HFF-Myc (cell line): ENCODE data around the gene PTPN21.
A peak's percentile ranks its signal among the peaks of the same experiment; 100 is the strongest.

ENCODE experiments used
- DNase-seq: peaks from one replicate; pipeline ENCODE4 v3.0.0-alpha.2; 2011; ENCODE audit warnings: low read depth; ENCODE audit errors: extremely low read depth
- H3K4me3 ChIP-seq: replicated peaks from 2 replicates; pipeline ENCODE4 v1.5.1; 2011; ENCODE audit warnings: low read depth, mild to moderate bottlenecking, control low read depth, low read length
- TF ChIP-seq, protein P1 (sequence below): IDR thresholded peaks from 2 replicates; pipeline ENCODE4 v1.5.1; 2012; ENCODE audit warnings: mild to moderate bottlenecking, low read depth, low read length, control low read depth; ENCODE audit errors: missing control alignments

Gene PTPN21

DNA sequence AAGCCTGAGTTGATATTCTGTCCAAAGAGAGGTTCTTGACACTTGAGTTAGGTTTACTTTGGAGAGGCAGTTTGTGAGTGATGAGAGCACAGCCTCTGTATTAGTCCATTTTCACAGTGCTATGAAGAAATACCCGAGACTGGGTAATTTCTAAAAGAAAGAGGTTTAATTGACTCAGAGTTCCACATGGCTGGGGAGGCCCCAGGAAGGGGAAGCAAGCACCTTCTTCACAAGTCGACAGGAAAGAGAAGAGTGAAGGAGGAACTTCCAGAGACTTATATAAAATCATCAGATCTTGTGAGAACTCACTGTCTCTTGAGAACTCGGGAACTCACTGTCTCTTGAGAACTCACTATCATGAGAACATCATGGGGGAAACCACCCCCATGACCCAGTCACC is 13.4 kb upstream of the PTPN21 start:
- DNase-seq = no peak
- TF ChIP-seq, protein P1, sequence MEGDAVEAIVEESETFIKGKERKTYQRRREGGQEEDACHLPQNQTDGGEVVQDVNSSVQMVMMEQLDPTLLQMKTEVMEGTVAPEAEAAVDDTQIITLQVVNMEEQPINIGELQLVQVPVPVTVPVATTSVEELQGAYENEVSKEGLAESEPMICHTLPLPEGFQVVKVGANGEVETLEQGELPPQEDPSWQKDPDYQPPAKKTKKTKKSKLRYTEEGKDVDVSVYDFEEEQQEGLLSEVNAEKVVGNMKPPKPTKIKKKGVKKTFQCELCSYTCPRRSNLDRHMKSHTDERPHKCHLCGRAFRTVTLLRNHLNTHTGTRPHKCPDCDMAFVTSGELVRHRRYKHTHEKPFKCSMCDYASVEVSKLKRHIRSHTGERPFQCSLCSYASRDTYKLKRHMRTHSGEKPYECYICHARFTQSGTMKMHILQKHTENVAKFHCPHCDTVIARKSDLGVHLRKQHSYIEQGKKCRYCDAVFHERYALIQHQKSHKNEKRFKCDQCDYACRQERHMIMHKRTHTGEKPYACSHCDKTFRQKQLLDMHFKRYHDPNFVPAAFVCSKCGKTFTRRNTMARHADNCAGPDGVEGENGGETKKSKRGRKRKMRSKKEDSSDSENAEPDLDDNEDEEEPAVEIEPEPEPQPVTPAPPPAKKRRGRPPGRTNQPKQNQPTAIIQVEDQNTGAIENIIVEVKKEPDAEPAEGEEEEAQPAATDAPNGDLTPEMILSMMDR = no peak
- no peak overlapping the region for H3K4me3 ChIP-seq

DNA sequence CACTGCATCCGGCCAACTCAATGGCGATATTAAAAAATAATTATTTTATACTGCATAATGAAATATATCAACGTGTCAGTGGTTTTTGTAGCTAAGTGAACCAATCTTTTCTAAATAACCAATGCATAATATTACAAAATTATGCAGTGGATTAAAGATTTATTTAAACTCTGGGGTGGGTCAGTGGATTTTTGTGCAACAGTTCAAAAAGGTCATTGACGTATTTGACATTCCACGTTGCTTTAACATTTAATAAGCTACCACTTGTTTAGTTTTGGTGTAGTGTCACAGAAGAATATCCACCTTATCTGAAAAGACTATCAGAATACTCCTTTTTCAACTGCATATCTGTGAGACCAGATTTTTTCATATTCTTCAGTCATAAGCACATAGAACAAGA is 10.6 kb upstream of the PTPN21 start:
- no peak for DNase-seq
- TF ChIP-seq, protein P1 = no peak
- H3K4me3 ChIP-seq = no peak overlapping the region

DNA sequence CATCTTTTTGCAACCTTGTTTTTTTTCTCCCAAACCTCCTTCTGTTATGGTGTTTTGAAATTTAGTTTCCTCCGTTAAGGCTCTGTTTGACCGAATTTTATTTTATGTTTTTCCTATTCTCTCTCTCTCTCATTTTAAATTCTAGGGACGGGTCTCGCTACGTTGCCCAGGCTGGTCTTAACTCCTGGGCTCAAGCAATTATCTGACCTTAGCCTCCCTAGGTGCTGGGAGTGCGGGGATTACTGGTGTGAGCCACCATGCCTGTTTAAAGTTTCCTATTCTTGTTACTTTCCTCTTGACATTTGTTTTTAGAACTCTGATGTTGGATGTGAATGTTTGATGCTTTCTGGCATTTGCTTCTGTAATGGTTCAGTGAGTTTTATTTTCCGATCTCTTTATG is 9.0 kb upstream of the PTPN21 start:
- H3K4me3 ChIP-seq = peak overlapping the region; percentile 81
- TF ChIP-seq, protein P1 = no peak

DNA sequence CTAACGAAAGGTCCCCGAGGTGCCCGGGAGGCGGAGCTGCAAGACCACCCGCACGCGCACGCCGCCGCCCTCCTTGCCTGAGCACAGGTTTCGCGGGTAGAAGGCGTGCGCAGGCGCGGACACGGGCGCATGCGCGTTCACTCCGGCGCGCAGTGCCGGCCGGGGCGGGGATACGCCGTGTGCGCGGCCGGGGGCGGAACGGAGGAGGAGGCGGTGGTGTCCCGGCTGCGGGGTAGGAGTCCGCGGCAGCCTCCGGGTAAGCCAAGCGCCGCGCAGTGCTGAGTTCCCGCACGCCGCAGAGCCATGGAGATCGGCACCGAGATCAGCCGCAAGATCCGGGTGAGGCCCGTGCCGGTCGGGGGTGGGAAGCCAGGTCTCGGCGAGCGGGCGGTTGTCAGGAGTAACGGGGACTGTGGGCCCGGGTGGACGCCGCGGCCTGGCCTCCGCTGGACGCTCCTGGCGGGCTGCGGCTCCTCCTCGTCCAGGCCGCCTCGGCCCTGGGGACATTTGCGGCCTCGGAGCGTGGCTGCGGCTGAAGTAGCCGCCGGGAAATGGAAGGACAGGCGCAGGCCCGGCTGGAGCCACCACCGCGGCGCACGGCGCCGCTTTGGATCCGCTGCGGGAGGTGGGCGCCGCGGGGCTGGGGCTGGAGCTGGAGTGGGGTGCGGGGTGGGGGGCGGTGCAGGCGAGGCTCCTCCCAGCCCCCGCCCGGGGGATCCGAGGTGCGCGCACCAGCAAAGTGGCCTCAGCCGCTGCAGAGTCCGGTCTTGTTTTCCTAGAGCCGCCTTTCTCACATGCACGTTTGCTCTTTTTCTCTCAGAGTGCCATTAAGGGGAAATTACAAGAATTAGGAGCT is 8.3 kb upstream of the PTPN21 start, which contains the start of gene ZC3H14:
Gene ZC3H14 (plus strand): TSS at position 207 of the 856 bp plus-strand sequence. CDS start 97 bp downstream, at position 304.
- H3K4me3 ChIP-seq = peak within 1 kb of the TSS; percentile 81
- DNase-seq = no peak
- TF ChIP-seq, protein P1 = no peak

More for the DNA sequence above, 9.0 kb upstream of the PTPN21 start:
- no peak for DNase-seq

DNA sequence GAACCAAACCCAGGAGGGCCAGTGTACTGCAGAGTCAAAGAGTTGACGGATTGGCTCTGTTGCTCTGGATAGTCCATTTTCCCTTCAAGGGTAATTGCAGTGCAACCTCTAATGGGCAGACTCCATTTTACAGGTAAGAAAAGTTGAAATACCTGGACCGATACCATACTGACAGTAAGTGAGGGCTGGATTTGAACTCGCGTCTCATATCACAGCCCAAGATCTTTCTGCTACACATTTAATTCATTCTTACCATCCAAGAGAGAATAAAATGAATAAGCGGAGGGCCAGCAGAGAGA is 7.7 kb upstream of the PTPN21 start:
- TF ChIP-seq, protein P1 = no peak
- peak overlapping the region; percentile 81 for H3K4me3 ChIP-seq
- DNase-seq = no peak

DNA sequence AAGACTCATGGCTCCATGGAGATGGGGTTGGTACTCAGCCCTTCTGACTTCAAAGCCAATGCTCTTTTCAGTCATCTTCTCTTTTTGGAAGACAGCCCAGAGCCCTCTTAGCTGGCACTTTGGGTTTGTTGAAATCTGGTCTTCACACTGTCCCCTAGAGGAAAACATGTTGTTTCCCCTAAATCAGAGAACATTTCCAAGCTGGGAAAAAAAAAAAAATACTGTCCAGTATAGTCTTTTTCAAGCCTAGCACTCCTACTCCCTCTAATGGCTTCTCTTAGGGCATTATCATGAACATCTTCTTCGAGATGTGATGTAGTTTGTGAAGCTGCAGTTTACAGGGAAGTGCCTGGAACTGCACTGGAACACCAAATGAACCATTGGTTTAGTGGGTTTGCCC is 5.0 kb upstream of the PTPN21 start:
- TF ChIP-seq, protein P1 = peak; percentile 51
- H3K4me3 ChIP-seq = no peak overlapping the region
- peak; percentile 52 for DNase-seq
